ENCODE results near the gene PCNT. TPM values are rescaled to one million over a fixed set of nuclear protein-coding genes. Genes with fewer than 3 reads are reported as not detected.

The PCNT gene
- total and polyA plus RNA-seq, 2 of the 8 experiments (the other 6 are each of a cell fraction or from before 2014, with no cell fraction given): 9.9 to 45.1 TPM

- TF ChIP-seq ATF2 (IDR thresholded peaks at IDR 0.05; ENCODE audit: low read length) (no peak), HDAC6 (IDR thresholded peaks at IDR 0.05; ENCODE audit: low read depth, low read length) (no peak)
Measured at GRCh38 chr21:46393451-46393940, 69.5 kb downstream of the PCNT start (continued).
